HUES64 (cell line): ENCODE results near the gene MED9.
"Not testable (repeated sequence)": the region's sequence is repeated elsewhere in the genome, so short reads cannot be mapped to it uniquely, and the experiment has no call there.

Experiments
- H3K27ac ChIP-seq: 2 replicates; pipeline ENCODE4 v1.7.0; 2013; ENCODE audit warnings: low read depth, low read length, inconsistent platforms
- H3K27me3 ChIP-seq: 2 replicates; pipeline ENCODE4 v1.6.1; 2013; ENCODE audit warnings: mild to moderate bottlenecking, low read length; ENCODE audit not compliant: insufficient read depth
- H3K36me3 ChIP-seq: 2 replicates; pipeline ENCODE4 v1.6.1; 2013; ENCODE audit warnings: mild to moderate bottlenecking, low read length; ENCODE audit not compliant: insufficient read depth
- H3K4me1 ChIP-seq: 2 replicates; pipeline ENCODE4 v1.6.1; 2013; ENCODE audit warnings: mild to moderate bottlenecking, low read length, moderate library complexity; ENCODE audit not compliant: insufficient read depth
- H3K4me3 ChIP-seq: 2 replicates; pipeline ENCODE4 v1.5.1; 2013; ENCODE audit warnings: mild to moderate bottlenecking, low read length, moderate library complexity
- H3K9ac ChIP-seq: 2 replicates; pipeline ENCODE4 v1.6.1; 2013; ENCODE audit warnings: mild to moderate bottlenecking, low read depth, low read length
- H3K9me3 ChIP-seq: 2 replicates; pipeline ENCODE4 v1.6.1; 2013; ENCODE audit warnings: low read depth, low read length; ENCODE audit not compliant: insufficient read depth
- WGBS: fragments of 150-250, 120-280 bp; methylation state at CpG from one replicate; pipeline ENCODE4 v1.1.7; 2013; ENCODE audit warnings: missing lambda C conversion rate; 5-methylcytosine and 5-hydroxymethylcytosine counted together

The MED9 gene

DNA sequence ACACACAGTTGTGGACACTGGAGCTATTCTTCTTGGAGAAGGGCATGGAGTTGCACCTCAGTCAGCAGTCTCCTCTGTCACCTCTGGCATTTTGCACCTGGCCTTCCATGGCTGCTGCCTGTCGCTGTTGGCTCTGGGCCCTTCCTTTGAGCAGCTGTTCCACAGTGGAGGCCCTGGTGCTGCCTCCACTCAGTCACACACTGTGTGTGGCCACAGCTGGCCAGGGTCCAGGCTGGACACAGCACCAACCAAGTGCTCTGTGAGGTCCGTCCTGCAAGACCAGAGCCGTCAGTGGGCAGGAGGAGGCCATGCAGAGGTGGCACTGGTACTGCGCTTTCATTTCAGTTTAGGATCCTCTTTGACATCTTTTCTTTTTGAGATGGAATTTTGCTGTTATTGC lies 21.6 kb upstream of the MED9 start:
- H3K9me3 ChIP-seq = peaks cover 3% of the 10 kb centered on the region; the same call in 1 of the 2 replicates
- no peak overlapping the region for H3K9ac ChIP-seq
- H3K4me3 ChIP-seq = no peak overlapping the region
- 89% methylated on average over 4 of the region's 4 CpGs for WGBS
- no peak overlapping the region for H3K27ac ChIP-seq
- H3K27me3 ChIP-seq = 0 out of 2 replicates have a peak, but pooled peaks cover 2% of the 10 kb centered on the region
- H3K36me3 ChIP-seq = no peaks in the 10 kb centered on the region
- no peaks in the 10 kb centered on the region for H3K4me1 ChIP-seq

DNA sequence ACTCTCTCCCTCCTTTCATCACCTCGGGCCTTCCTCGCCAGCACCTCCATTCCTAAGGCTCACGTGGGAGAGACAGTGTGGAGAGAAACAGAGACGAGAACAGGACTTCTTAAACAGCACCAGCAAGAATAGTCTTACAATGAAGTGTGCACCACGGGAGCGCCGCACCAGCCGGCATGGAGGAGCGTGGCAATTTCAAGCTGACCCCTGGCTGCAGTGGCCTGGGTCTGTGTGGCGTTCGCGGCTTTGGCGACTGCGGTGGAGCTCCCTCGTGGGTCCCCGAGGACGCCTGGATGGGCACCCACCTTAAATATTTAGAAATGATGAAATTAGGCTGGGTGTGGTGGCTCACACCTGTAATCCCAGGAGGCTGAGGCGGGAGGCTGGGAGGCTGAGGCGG lies 20.5 kb upstream of the MED9 start:
- 90% methylated on average over 19 of the region's 19 CpGs for WGBS
- no peaks in the 10 kb centered on the region for H3K36me3 ChIP-seq
- peaks cover 3% of the 10 kb centered on the region; the same call in 1 of the 2 replicates for H3K9me3 ChIP-seq
- no peaks in the 10 kb centered on the region for H3K4me1 ChIP-seq
- no peak overlapping the region for H3K27ac ChIP-seq
- 0 out of 2 replicates have a peak, but pooled peaks cover 2% of the 10 kb centered on the region for H3K27me3 ChIP-seq
- H3K9ac ChIP-seq = no peak overlapping the region
- H3K4me3 ChIP-seq = no peak overlapping the region

DNA sequence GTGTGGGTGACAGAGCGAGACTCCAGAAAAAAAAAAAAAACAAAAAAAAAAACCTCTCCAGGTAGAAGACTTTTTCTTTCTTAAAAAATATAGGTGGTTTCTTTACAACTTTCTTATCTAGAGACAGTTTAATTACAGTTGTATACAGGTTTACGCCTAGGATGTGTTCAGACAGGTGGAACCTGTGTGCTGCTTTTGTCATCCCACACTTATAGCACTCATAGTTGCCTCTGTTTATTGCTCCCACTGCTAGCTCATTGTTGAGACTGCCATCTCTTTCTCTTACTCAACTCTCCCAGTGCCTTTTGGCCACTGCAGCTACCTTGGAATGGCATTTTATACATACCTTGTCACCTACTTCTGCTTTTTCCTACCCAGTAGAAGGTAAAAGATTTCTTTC lies 19.1 kb upstream of the MED9 start:
- Histone ChIP-seq H3K9me3 (peaks cover 3% of the 10 kb centered on the region; the same call in 1 of the 2 replicates), H3K4me1 (no peaks in the 10 kb centered on the region), H3K27ac (no peak overlapping the region), H3K27me3 (0 out of 2 replicates have a peak, but pooled peaks cover 2% of the 10 kb centered on the region), H3K36me3 (no peaks in the 10 kb centered on the region), H3K9ac (no peak overlapping the region), H3K4me3 (no peak overlapping the region)
- 91% methylated on average over 1 of the region's 2 CpGs for WGBS

DNA sequence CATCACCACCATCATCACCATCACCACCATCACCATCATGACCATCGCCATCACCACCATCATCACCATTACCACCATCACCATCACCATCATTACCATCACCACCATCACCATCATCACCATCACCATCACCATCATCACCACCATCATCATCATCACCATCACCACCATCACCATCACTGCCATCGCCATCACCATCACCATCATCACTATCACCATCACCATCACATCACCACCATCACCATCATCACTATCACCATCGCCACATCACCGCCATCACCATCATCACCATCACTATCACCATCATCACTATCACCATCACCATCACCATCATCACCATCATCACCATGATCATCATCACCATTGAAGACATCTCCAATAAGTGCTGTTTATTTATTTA lies 16.8 kb upstream of the MED9 start:
- Histone ChIP-seq H3K9ac (no peak overlapping the region), H3K4me1 (no peaks in the 10 kb centered on the region), H3K36me3 (no peaks in the 10 kb centered on the region), H3K4me3 (no peak overlapping the region), H3K27me3 (0 out of 2 replicates have a peak, but pooled peaks cover 5% of the 10 kb centered on the region), H3K9me3 (peaks cover 3% of the 10 kb centered on the region; the same call in 1 of the 2 replicates), H3K27ac (no peak overlapping the region)
- WGBS = 92% methylated on average over 4 of the region's 4 CpGs

DNA sequence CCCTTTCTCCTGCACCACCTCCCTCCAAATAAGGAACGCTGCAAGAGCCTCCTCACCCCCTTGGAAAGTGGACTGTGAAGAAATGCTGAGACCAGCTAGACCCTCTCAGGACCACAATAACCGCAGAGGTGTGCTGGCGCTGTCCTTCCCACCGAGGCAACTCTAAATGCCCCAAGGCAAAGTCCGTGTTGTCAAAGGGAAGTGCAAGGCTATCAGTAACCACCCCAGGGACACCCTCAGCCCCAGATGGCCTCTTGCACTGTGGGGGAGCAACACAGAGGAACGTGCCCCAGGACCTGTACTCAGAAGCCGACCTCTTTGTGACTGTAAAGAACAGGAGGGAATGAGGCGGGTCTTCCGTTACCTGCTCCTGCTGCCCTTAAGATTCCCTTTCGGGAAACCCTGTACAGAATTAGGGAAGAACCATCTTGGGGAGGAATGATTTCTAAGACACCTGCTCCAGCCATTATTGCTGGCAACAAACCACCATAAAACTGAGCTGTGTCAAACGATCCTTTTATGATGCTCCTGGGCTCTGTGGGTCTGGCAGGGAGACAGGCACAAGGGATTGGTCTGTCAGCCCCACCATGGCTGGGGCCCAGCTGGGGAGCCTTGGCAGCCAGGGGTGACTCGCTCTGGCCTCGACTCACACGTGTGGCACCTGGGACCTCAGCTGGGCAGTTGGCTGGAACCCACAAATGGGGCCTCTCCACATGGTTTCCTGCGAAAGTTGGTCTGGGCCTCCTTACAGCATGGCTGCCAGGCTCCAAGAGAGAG lies 14.6 kb upstream of the MED9 start:
- Histone ChIP-seq H3K36me3 (no peaks in the 10 kb centered on the region), H3K27me3 (peaks cover 8% of the 10 kb centered on the region; the same call in 1 of the 2 replicates), H3K4me1 (no peaks in the 10 kb centered on the region), H3K9ac (no peak overlapping the region), H3K27ac (no peak overlapping the region), H3K9me3 (peaks cover 3% of the 10 kb centered on the region; the same call in 1 of the 2 replicates), H3K4me3 (no peak overlapping the region)
- 83% methylated on average over 15 of the region's 15 CpGs for WGBS

DNA sequence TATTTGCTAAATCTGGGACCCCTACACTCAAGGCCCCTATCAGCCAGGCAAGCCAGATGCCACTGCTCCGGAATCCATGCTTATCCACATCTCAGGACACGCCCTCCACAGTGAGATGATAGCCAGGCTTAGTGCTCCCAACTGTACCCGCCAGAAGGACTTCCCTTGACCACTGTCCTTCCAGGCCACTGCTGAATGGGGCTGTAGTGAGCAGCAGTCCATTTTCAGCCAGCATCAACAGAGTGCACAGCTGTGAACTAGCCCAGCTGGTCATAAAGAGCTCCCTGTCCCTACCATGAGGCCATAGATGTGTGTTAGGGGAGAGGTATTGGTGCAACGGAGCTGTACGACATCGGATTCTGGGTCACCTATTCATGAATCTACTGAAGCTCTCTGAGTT lies 13.0 kb upstream of the MED9 start:
- Histone ChIP-seq H3K27me3 (peaks cover 6% of the 10 kb centered on the region; the same call in 1 of the 2 replicates), H3K27ac (no peak overlapping the region)
- 89% methylated on average over 6 of the region's 6 CpGs for WGBS

DNA sequence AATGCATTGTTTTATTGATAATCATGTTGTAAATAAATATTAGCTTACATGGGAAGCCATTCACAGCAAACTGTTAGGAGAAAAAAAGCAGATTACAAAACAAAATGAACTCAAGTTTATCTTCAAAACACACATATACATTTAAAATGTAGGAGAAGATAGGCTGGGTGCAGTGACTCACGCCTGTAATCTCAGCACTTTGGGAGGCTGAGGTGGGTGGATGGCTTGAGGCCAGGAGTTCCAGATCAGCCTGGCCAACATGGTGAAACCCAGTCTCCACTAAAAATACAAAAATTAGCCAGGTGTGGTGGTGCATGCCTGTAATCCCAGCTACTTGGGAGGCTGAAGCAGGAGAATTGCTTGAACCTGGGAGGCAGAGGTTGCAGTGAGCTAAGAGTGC lies 10.9 kb upstream of the MED9 start:
- not testable (repeated sequence) for H3K9me3 ChIP-seq, H3K4me1 ChIP-seq, H3K36me3 ChIP-seq, H3K27ac ChIP-seq, H3K27me3 ChIP-seq, H3K4me3 ChIP-seq, H3K9ac ChIP-seq
- WGBS = 82% methylated on average over 1 of the region's 1 CpG

More for the DNA sequence above, 13.0 kb upstream of the MED9 start:
- no peak overlapping the region for H3K4me3 ChIP-seq
- H3K9me3 ChIP-seq = peaks cover 3% of the 10 kb centered on the region; the same call in 1 of the 2 replicates
- no peaks in the 10 kb centered on the region for H3K4me1 ChIP-seq
- no peaks in the 10 kb centered on the region for H3K36me3 ChIP-seq
- H3K9ac ChIP-seq = no peak overlapping the region

DNA sequence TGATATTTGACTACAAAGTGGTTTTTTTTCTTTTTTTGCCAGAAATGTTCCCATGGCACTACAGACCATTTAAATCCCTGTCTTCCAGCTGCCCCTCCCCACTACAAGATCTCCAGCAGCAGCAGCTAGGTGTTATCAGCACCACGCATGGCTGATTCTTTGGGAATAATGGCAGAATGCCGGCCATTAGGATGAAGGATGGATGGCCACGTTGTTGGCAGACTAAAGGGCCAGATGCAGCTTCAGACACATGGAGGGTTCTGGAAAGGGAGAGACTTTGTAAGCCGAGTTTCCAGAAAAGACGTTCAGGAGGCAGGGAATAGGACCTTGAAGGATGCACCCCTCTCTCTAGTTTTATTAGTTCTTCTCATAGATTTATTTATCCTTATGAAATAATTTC lies 10.3 kb upstream of the MED9 start:
- Histone ChIP-seq H3K9me3 (no peaks in the 10 kb centered on the region), H3K27ac (no peak overlapping the region), H3K27me3 (peaks cover 6% of the 10 kb centered on the region; the same call in 1 of the 2 replicates), H3K36me3 (no peaks in the 10 kb centered on the region), H3K4me1 (no peaks in the 10 kb centered on the region), H3K4me3 (no peak overlapping the region), H3K9ac (no peak overlapping the region)
- 60% methylated on average over 5 of the region's 5 CpGs for WGBS

DNA sequence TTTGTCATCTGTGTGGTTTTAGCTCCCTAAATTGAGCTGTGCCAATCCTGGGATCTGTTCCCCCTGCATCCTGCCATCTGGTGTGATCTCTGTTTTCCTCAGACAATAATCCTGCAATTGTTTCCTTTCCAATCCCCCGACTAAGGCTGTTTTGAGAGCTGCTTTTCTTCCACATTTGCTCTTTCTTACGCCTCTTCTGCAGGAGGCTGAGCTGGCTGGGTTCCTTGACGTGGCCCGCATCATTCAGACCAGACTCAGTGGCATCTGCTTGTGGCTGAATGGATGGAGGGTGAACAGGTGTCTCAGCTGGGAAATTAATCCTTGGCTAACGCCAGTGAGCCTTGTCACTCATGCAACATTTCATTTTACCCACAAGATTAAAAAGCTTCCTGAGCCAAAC lies 9.8 kb upstream of the MED9 start:
- 84% methylated on average over 5 of the region's 5 CpGs for WGBS

DNA sequence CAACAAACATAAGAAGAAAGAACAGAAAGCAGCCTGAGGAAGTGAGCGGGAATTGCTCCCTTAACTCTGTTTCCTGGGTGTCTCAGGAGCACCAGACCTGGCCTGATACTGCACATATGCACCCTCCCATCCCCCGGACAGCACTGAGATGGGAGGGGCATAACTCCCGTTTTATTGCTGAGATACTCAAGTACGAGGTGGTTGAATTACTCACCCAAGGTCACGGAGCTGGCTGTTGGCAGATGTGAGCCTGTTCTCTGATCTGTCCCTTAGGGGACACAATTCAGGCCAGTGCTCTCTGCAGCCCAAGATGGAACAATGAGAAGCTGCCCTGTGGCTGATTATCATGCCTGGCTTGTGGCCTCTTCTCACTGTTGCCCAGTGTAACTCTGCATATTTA lies 9.1 kb upstream of the MED9 start:
- Histone ChIP-seq H3K4me1 (0 out of 2 replicates have a peak, but pooled peaks cover 4% of the 10 kb centered on the region), H3K27me3 (peaks cover 6% of the 10 kb centered on the region; the same call in 1 of the 2 replicates), H3K9me3 (no peaks in the 10 kb centered on the region), H3K27ac (no peak overlapping the region), H3K9ac (no peak overlapping the region), H3K4me3 (no peak overlapping the region), H3K36me3 (no peaks in the 10 kb centered on the region)
- 81% methylated on average over 5 of the region's 5 CpGs for WGBS

More for the DNA sequence above, 9.8 kb upstream of the MED9 start:
- H3K4me3 ChIP-seq = no peak overlapping the region
- H3K4me1 ChIP-seq = 0 out of 2 replicates have a peak, but pooled peaks cover under 1% of the 10 kb centered on the region
- H3K9me3 ChIP-seq = no peaks in the 10 kb centered on the region
- H3K9ac ChIP-seq = no peak overlapping the region
- no peak overlapping the region for H3K27ac ChIP-seq
- H3K36me3 ChIP-seq = no peaks in the 10 kb centered on the region
- peaks cover 6% of the 10 kb centered on the region; the same call in 1 of the 2 replicates for H3K27me3 ChIP-seq

DNA sequence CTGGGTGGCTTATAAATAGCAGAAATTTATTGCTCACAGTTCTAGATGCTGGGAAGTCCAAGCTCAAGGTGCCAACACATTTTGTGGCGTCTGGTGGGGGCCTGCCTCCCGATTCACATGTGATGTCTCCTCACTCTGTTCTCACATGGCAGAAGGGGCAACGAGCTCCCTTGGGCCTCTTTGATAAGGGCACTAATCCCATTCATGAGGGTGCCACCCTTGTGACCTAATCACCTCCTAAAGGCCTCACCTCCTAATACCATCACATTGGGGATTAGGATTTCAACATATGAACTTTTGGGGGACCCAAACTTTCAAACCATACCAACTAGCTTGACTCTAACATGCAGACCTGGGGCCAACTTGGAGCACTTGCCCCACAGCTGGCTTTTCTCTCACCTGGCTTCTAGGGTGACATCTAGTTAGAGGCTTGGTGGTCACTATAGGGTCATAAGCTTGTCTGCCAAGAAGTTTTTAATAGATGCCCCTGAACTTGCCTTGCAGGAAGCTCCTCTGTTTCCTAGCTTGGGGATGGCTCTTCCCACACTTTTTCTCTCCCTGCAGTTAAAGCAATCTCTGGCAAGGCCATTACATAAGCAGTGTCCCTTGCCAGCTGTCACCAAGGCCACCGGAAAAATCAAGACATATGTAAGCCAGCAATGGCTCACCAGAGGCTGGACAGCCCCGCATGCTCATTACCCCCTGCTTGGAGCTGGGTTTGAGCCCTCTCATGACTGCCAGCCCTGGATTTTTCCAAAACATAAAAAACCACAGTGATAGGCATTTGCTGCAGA lies 8.4 kb upstream of the MED9 start:
- no peak overlapping the region for H3K27ac ChIP-seq
- WGBS = 93% methylated on average over 5 of the region's 5 CpGs

More for the DNA sequence above, 8.4 kb upstream of the MED9 start:
- Histone ChIP-seq H3K27me3 (peaks cover 6% of the 10 kb centered on the region; the same call in 1 of the 2 replicates), H3K9ac (no peak overlapping the region), H3K4me3 (no peak overlapping the region), H3K36me3 (no peaks in the 10 kb centered on the region), H3K4me1 (0 out of 2 replicates have a peak, but pooled peaks cover 4% of the 10 kb centered on the region), H3K9me3 (no peaks in the 10 kb centered on the region)
